ENCODE data around the gene RPS6KB2.

DNA sequence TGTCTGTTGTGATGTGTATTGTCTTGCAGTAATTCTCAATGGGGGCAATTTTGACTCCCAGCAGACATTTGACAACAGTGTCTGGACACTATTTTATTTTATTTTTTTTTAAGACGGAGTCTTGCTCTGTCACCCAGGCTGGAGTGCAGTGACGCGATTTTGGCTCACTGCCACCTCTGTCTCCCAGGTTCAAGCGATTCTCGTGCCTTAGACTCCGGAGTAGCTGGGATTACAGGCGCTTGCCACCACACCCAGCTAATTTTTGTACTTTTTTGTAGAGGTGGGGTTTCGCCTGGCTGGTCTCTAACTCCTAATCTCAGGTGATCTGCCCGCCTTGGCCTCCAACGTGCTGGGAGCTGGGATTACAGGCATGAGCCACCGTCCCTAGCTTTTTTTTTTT lies 1.4 kb downstream of the RPS6KB2 start:
- TF ChIP-seq EZH2 (IDR thresholded peaks at IDR 0.05; ENCODE audit: borderline replicate concordance, low read length), result no peak
- TF ChIP-seq, protein P1, sequence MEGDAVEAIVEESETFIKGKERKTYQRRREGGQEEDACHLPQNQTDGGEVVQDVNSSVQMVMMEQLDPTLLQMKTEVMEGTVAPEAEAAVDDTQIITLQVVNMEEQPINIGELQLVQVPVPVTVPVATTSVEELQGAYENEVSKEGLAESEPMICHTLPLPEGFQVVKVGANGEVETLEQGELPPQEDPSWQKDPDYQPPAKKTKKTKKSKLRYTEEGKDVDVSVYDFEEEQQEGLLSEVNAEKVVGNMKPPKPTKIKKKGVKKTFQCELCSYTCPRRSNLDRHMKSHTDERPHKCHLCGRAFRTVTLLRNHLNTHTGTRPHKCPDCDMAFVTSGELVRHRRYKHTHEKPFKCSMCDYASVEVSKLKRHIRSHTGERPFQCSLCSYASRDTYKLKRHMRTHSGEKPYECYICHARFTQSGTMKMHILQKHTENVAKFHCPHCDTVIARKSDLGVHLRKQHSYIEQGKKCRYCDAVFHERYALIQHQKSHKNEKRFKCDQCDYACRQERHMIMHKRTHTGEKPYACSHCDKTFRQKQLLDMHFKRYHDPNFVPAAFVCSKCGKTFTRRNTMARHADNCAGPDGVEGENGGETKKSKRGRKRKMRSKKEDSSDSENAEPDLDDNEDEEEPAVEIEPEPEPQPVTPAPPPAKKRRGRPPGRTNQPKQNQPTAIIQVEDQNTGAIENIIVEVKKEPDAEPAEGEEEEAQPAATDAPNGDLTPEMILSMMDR (IDR thresholded peaks at IDR 0.05; ENCODE audit: low read length), result no peak

All from OCI-LY1 (cell line).